ENCODE results near the gene CENPL. TPM values are rescaled to one million over a fixed set of nuclear protein-coding genes. Genes with fewer than 3 reads are reported as not detected.
A peak's percentile ranks its signal among the peaks of the same experiment; 100 is the strongest.

The CENPL gene
- total and polyA plus RNA-seq, 10 of the 15 experiments (the other 5 are each of a cell fraction or from before 2014, with no cell fraction given): 14.9 to 32.1 (median 24.5) TPM

DNA sequence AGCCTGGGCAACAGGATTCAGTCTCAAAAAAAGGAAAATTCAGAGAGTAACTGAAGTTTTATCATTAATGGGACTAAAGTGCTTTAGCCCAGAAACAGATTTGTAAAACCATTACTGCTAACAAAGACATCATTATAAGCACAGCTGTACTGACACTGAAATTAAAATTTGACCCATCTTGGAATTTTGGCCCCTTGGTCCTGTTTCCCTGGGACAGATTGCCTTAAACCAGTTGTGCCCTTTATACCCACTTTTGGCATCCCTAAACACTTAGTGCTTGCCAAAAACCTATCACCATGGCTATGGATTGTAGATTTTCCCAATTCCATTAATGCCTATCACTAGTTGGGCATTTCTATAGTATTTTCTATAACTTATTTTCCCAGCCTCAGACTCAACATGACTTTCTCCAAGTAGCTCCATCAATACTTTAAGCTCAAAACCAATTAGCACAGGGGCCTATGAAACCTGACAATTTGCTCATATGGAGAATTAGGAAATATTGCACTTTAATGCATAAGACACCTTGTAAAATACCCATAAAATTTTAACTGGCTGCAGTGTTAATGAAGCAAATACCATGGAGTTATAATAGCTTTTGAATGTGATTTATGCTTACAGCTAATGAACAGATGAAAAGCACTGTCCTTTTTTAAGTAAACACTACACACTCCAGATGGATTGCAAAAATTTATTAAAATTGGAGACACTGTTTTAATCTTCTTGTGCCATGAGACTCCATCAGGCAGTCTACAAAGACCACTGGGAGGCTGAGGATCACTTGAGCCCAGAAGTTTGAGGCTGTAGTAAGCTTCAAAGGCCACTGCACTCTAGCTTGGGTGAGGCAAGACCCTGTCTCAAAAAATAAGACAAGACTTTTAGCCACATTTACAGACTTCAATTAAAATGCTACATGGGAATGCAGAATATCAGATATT lies 38.8 kb upstream of the CENPL start:
- SMC1A ChIA-PET (ENCODE audit: uncharacterized antibody, unreplicated experiment): interaction anchor here (1.0 to 1.7 kb wide), 6 partner anchors 10 to 155 kb away, joined by 3 to 6 read pairs (median 5); no protein-coding TSS in a partner anchor
- no peak for FAIRE-seq

More for the DNA sequence above, 38.8 kb upstream of the CENPL start:
- Histone ChIP-seq H3K4me2 (ENCODE audit: control insufficient read depth, insufficient read depth) (peak overlapping the region; percentile 34; the same call in 1 of the 2 replicates), H2AFZ (ENCODE audit: control insufficient read depth, low read depth, low read length) (no peak overlapping the region), H3K79me2 (ENCODE audit: control insufficient read depth, insufficient read depth, low read length) (peaks cover 38% of the 10 kb centered on the region), H3K9me3 (replicated peaks; ENCODE audit: control insufficient read depth, insufficient read depth, low read length) (no peaks in the 10 kb centered on the region), H3K27ac (ENCODE audit: control insufficient read depth, insufficient read depth) (peak overlapping the region; percentile 25; the same call in 1 of the 2 replicates), H3K9ac (ENCODE audit: control insufficient read depth, insufficient read depth, low read length) (peak overlapping the region; percentile 7; the same call in 1 of the 2 replicates), H3K4me3 (peak overlapping the region; percentile 81), H3K4me1 (ENCODE audit: control insufficient read depth, insufficient read depth, low read length) (peaks cover 4% of the 10 kb centered on the region; the same call in 1 of the 2 replicates), H3K27me3 (replicated peaks in 1 of 2; ENCODE audit: control insufficient read depth in 2 of 2, insufficient read depth in 2 of 2, low read length in 1 of 2) (no peaks in the 10 kb centered on the region), H4K20me1 (ENCODE audit: control insufficient read depth, insufficient read depth) (no peaks in the 10 kb centered on the region), H3K36me3 (ENCODE audit: control insufficient read depth in 2 of 2, insufficient read depth in 2 of 2, low read length in 1 of 2) (peaks cover 4 to 31% of the 10 kb centered on the region in 2 experiments)
- TF ChIP-seq CEBPB (IDR thresholded peaks at IDR 0.05; ENCODE audit: borderline replicate concordance in 1 of 2, low read depth in 2 of 2, low read length in 2 of 2) (no peak), GABPA (IDR thresholded peaks at IDR 0.05; ENCODE audit: low read depth) (no peak), IKZF2 (IDR thresholded peaks at IDR 0.05) (0 out of 4 replicates have a peak, but pooled peaks of 1 of the 2 experiments have one; percentile 15), POLR2AphosphoS2 (IDR thresholded peaks at IDR 0.05; ENCODE audit: low read depth, low read length) (0 out of 2 replicates have a peak, but pooled peaks have one; percentile 57), POLR2AphosphoS5 (IDR thresholded peaks at IDR 0.05; ENCODE audit: low read length) (peak; percentile 48; the same call in 1 of the 2 replicates), SIN3A (IDR thresholded peaks at IDR 0.05; ENCODE audit: low read depth, low read length) (no peak), POLR2A (IDR thresholded peaks at IDR 0.05; ENCODE audit: low read depth, low read length) (peak; percentile 30; the same call in 1 of the 2 replicates), MTA3 (IDR thresholded peaks at IDR 0.05; ENCODE audit: borderline replicate concordance, low read length) (0 out of 2 replicates have a peak, but pooled peaks have one; percentile 27), RAD51 (IDR thresholded peaks at IDR 0.05) (no peak), DPF2 (IDR thresholded peaks at IDR 0.05) (no peak)
- TF ChIP-seq, protein P1, sequence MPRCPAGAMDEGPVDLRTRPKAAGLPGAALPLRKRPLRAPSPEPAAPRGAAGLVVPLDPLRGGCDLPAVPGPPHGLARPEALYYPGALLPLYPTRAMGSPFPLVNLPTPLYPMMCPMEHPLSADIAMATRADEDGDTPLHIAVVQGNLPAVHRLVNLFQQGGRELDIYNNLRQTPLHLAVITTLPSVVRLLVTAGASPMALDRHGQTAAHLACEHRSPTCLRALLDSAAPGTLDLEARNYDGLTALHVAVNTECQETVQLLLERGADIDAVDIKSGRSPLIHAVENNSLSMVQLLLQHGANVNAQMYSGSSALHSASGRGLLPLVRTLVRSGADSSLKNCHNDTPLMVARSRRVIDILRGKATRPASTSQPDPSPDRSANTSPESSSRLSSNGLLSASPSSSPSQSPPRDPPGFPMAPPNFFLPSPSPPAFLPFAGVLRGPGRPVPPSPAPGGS (IDR thresholded peaks at IDR 0.05; ENCODE audit: borderline replicate concordance, insufficient read depth, low read depth, low read length, poor library complexity, severe bottlenecking): peak; percentile 39
- TF ChIP-seq, protein P2, sequence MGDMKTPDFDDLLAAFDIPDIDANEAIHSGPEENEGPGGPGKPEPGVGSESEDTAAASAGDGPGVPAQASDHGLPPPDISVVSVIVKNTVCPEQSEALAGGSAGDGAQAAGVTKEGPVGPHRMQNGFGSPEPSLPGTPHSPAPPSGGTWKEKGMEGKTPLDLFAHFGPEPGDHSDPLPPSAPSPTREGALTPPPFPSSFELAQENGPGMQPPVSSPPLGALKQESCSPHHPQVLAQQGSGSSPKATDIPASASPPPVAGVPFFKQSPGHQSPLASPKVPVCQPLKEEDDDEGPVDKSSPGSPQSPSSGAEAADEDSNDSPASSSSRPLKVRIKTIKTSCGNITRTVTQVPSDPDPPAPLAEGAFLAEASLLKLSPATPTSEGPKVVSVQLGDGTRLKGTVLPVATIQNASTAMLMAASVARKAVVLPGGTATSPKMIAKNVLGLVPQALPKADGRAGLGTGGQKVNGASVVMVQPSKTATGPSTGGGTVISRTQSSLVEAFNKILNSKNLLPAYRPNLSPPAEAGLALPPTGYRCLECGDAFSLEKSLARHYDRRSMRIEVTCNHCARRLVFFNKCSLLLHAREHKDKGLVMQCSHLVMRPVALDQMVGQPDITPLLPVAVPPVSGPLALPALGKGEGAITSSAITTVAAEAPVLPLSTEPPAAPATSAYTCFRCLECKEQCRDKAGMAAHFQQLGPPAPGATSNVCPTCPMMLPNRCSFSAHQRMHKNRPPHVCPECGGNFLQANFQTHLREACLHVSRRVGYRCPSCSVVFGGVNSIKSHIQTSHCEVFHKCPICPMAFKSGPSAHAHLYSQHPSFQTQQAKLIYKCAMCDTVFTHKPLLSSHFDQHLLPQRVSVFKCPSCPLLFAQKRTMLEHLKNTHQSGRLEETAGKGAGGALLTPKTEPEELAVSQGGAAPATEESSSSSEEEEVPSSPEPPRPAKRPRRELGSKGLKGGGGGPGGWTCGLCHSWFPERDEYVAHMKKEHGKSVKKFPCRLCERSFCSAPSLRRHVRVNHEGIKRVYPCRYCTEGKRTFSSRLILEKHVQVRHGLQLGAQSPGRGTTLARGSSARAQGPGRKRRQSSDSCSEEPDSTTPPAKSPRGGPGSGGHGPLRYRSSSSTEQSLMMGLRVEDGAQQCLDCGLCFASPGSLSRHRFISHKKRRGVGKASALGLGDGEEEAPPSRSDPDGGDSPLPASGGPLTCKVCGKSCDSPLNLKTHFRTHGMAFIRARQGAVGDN (IDR thresholded peaks at IDR 0.05): 0 out of 2 replicates have a peak, but pooled peaks have one; percentile 3
- in situ Hi-C loops (cut with MboI): no loop called here
- ATAC-seq (no peak), DNase-seq (ENCODE audit: low read depth, low spot score) (no peak)
- intact Hi-C loops (cut with micrococcal nuclease; ENCODE audit: unreplicated experiment): loop anchor here (10.0 kb wide), 2 partner anchors 141 to 351 kb away; no protein-coding TSS in a partner anchor
- RAD21 ChIA-PET (ENCODE audit: unreplicated experiment): interaction anchor here (1.2 kb wide), 1 partner anchor 354 kb away, joined by 3 read pairs; no protein-coding TSS in a partner anchor
- CTCF ChIA-PET: interaction anchor here (1.2 to 3.9 kb wide), 5 partner anchors 38 to 433 kb away, joined by 3 to 15 read pairs (median 4); partner anchors contain the start of genes CENPL and DARS2
- BruUV-seq (replicated peaks): no TSS peak
- POLR2A ChIA-PET: interaction anchor here (0.5 to 1.7 kb wide), 6 partner anchors 12 to 63 kb away, joined by 3 to 7 read pairs (median 4); partner anchors contain the start of gene DARS2

Data from GM12878 (cell line).